Esophagus muscularis mucosa (tissue), 4 donors: ENCODE data around the gene KRT74.

Experiments
- EP300 ChIP-seq: sonication (generic); formaldehyde crosslinking; IDR thresholded peaks from one replicate; pipeline ENCODE4 v1.6.1; 2017; ENCODE audit warnings: antibody characterized with exemption
- POLR2A ChIP-seq: fragments of 450-650 bp; IDR thresholded peaks from one replicate; pipeline ENCODE4 v1.6.1; 2017; ENCODE audit warnings: antibody characterized with exemption, moderate library complexity, mild to moderate bottlenecking, low read depth
- POLR2AphosphoS5 ChIP-seq, 2 donors: sonication (generic); formaldehyde crosslinking; IDR thresholded peaks; one replicate each; pipeline ENCODE4 v1.6.1; 2017; ENCODE audit warnings: antibody characterized with exemption in 2 of 2
- TF ChIP-seq, protein P1 (sequence below), 3 experiments: fragments of 200-600 bp in 2 of 3; fragments of 450-650 bp in 1 of 3; sonication (generic) in 2 of 3; IDR thresholded peaks; one replicate each; pipeline ENCODE4 v1.5.1; 2017 to 2019; ENCODE audit warnings: antibody characterized with exemption in 3 of 3, mild to moderate bottlenecking in 2 of 3, moderate library complexity in 1 of 3

DNA sequence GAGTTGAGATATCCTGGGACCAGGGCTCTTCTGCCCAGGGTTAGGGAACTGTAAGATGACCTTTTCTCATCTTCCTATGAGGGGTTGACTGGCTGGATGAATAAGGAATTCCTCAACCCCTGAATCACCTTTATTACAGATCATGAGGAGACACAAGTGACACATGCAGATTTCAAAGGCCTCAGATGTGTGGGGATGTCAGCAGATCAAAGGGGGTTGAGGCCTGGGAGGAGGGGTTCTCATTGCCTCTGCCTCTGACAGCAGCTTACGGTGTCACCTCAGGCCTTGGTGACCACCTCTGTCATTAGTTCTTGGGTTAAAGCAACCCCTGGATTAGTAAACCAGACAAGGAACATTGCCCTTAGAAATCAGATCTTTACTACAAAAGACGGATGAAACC lies 29.7 kb upstream of the KRT74 start:
- TF ChIP-seq, protein P1, sequence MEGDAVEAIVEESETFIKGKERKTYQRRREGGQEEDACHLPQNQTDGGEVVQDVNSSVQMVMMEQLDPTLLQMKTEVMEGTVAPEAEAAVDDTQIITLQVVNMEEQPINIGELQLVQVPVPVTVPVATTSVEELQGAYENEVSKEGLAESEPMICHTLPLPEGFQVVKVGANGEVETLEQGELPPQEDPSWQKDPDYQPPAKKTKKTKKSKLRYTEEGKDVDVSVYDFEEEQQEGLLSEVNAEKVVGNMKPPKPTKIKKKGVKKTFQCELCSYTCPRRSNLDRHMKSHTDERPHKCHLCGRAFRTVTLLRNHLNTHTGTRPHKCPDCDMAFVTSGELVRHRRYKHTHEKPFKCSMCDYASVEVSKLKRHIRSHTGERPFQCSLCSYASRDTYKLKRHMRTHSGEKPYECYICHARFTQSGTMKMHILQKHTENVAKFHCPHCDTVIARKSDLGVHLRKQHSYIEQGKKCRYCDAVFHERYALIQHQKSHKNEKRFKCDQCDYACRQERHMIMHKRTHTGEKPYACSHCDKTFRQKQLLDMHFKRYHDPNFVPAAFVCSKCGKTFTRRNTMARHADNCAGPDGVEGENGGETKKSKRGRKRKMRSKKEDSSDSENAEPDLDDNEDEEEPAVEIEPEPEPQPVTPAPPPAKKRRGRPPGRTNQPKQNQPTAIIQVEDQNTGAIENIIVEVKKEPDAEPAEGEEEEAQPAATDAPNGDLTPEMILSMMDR (IDR thresholded peaks at IDR 0.05): no peak
- TF ChIP-seq EP300 (no peak), POLR2A (no peak), POLR2AphosphoS5 (IDR thresholded peaks at IDR 0.05) (no peak)
